Measurements from ENCODE around the gene IGSF11. TPM values are rescaled to one million over a fixed set of nuclear protein-coding genes. Genes with fewer than 3 reads are reported as not detected.
A peak's percentile ranks its signal among the peaks of the same experiment; 100 is the strongest.

Gene IGSF11
- total RNA-seq, 1 experiment from 2014 or later: 0.08 TPM

DNA sequence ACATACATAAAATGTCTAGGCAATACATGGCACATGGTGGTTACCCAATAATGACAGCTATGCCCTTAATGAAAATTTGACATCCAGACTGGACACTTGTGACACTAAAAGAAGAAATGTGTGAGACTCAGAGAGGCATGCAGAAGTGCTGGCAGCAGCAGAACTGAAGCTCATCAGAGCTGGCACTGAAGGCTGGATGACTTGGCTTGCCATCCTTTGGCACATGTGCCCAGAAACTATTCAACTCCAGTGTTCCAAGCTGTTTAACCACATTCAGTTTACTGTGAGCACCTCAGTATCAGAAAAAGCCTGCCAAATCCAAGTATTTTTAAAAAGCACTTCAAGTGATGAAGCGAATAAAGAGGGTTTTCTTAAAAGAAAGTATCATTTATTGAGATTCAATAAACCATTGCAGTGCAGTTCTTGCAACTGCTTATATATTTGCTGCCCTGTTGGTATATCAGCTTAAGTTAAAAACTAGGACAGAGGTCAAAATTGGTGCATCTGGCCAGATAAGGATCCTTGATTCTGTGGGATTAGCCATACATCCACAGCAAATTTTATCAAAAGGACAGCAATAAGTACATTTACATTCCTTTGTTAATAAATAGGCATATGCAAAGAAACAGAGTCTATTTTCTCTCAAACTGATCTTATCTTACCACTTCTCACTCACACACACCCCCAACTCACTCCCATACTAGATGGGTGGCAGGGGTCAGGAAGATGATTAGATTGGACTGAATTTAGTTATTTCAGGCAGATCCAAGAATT lies 15.8 kb downstream of the IGSF11 start:
- no peak for DNase-seq
- Histone ChIP-seq H3K36me3 (no peaks in the 10 kb centered on the region), H3K27ac (no peak overlapping the region)

DNA sequence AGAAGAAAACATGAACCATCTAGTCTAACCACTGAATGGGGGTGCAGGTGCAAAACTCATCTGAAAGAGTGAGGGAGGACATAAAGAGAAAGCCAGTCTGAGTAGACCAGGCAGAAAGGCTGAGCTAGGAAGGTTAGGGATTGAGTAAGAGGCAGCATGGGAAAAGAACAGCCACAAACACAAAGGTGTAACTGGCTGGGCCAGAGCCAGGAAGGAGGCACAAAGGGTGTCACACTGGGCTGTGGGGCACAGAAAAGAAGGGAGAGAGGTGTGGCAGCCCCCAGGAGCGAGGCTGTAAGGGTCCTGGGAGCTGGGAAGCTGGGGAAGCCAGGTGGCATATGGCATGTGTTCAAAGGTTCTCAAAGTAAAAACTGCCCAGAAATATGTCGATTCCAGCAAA lies 18.7 kb downstream of the IGSF11 start:
- Histone ChIP-seq H3K27ac (no peak overlapping the region), H3K9me3 (replicated peaks) (no peaks in the 10 kb centered on the region), H3K4me1 (peaks cover 11% of the 10 kb centered on the region), H3K27me3 (no peaks in the 10 kb centered on the region), H3K36me3 (no peaks in the 10 kb centered on the region), H3K4me3 (no peak overlapping the region)
- no peak for DNase-seq

More for the DNA sequence above, 15.8 kb downstream of the IGSF11 start:
- Histone ChIP-seq H3K9me3 (replicated peaks) (no peaks in the 10 kb centered on the region), H3K27me3 (no peaks in the 10 kb centered on the region), H3K4me3 (no peak overlapping the region), H3K4me1 (peaks cover 11% of the 10 kb centered on the region)

DNA sequence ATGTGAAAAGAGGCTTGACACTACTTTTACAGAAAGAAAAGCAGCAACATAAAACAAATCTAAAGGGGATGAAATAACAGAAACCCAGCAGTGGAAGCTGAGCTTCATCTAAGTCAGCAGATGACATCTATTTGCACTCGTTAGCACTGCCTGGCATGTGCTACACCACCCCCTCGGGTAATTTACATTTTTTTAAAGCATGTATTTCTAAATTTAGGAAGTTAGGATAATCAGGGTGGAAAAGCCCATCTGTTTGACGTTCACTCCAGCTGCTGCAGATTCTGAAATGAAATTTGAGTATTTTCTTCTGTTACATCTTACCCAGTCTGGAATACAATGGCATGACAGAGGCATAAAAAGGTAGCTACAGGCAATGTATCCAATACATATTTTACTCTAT lies 20.7 kb downstream of the IGSF11 start:
- H3K27me3 ChIP-seq: no peaks in the 10 kb centered on the region

DNA sequence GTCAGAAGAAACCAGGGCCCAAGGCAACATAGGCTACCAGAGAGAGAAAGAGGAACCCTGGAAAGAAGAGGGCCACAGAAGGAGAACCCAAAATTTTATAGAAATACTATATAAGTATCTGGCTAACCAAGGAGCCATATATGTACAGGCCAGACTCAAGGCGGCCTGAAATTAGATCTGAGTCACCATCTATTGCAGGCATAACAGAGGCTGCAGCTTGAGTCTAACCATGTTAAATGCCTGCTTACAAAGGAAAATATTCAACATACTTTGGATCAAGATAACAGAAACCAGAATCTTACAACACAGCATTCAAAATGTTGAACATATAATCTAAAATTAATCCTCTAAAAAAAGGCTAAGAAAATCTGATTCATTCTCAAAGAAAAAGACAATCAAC lies 23.1 kb downstream of the IGSF11 start:
- no peaks in the 10 kb centered on the region for H3K27me3 ChIP-seq
- no peak overlapping the region for H3K4me3 ChIP-seq
- no peaks in the 10 kb centered on the region; the same call in 1 of the 2 replicates for H3K4me1 ChIP-seq
- no peaks in the 10 kb centered on the region for H3K9me3 ChIP-seq (replicated peaks)
- H3K36me3 ChIP-seq: no peaks in the 10 kb centered on the region
- no peak for DNase-seq
- no peak overlapping the region for H3K27ac ChIP-seq

More for the DNA sequence above, 20.7 kb downstream of the IGSF11 start:
- Histone ChIP-seq H3K9me3 (replicated peaks) (no peaks in the 10 kb centered on the region), H3K27ac (no peak overlapping the region), H3K4me3 (no peak overlapping the region), H3K4me1 (no peaks in the 10 kb centered on the region; the same call in 1 of the 2 replicates), H3K36me3 (no peaks in the 10 kb centered on the region)
- DNase-seq: peak in 1 of 2 experiments; percentile 33

DNA sequence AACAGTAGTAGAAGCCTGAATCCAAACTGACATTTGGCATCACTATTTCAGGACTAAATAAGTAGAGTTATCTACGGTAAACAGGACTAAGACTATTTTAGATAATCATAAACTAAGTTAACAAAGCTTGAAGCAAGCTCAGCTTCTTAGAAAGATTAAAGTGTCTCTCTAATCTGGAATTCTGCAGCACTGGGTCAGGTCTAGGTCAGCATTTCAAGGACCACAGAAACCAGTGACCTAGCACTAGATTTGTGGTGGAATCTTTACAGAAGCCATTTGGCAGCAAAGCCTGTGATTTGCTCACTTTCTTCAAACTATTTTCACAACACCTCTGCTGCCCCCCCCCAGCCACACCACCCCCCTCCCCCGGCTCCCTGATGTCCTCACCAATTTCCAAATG lies 37.5 kb downstream of the IGSF11 start:
- Histone ChIP-seq H3K4me3 (no peak overlapping the region), H3K27ac (no peak overlapping the region), H3K9me3 (replicated peaks) (no peaks in the 10 kb centered on the region), H3K27me3 (no peaks in the 10 kb centered on the region), H3K4me1 (no peaks in the 10 kb centered on the region), H3K36me3 (no peaks in the 10 kb centered on the region)
- DNase-seq: no peak

DNA sequence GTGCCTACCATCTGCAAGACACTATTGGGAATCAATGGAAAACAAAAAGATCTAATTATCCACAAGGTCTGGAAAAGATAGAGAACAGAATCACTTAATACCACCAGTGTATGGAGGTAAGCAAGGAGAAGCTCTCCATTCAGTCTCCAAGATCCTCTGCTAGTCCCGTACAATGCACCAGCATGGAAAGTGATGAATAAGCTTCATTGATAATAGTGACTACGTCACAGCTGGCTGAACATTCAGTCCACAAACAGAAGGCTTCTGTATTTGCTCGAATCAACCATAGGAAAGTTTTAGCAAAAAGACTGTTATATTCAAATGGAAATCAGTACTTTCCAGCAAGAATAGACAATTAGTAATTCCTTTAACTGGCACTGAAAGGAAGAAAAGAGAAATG lies 42.9 kb downstream of the IGSF11 start:
- no peak for DNase-seq
- Histone ChIP-seq H3K27ac (no peak overlapping the region), H3K4me3 (no peak overlapping the region), H3K4me1 (no peaks in the 10 kb centered on the region), H3K27me3 (no peaks in the 10 kb centered on the region), H3K9me3 (replicated peaks) (no peaks in the 10 kb centered on the region), H3K36me3 (no peaks in the 10 kb centered on the region)

DNA sequence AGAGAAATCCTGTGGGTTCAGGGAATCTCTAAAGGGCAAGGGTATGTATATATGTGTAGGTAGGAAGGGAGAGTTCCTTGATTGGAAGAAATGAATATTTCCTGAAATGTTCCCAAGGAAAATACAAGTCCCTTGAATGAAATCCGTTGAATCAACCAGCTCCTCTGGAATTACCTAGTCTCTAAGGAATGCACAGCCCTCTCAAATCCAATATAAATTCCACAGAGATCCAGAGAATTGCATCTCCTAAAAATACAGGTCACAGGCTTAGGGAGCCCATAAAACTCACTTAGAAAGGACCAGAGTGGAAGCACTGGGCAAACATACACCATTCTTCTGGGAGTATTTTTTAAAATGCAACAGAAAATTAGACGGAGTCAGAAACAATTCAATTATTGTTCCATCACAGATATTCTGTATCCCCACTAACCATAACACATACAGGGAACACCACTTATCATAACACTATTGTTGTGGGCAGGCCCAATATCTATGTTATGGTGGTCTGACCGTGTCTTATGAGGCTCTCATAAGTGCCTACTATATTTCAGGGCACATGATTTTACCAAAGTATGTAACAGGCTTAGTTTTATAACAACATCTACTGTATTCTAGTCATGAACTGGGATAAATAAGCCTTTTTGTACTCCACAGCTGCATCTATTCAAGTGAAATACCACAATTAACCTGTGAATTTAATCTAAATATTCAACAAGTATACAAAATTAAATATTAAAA lies 43.7 kb downstream of the IGSF11 start:
- Histone ChIP-seq H3K9me3 (replicated peaks) (no peaks in the 10 kb centered on the region), H3K27me3 (no peaks in the 10 kb centered on the region), H3K27ac (no peak overlapping the region), H3K4me1 (no peaks in the 10 kb centered on the region), H3K4me3 (no peak overlapping the region), H3K36me3 (no peaks in the 10 kb centered on the region)
- no peak for DNase-seq

DNA sequence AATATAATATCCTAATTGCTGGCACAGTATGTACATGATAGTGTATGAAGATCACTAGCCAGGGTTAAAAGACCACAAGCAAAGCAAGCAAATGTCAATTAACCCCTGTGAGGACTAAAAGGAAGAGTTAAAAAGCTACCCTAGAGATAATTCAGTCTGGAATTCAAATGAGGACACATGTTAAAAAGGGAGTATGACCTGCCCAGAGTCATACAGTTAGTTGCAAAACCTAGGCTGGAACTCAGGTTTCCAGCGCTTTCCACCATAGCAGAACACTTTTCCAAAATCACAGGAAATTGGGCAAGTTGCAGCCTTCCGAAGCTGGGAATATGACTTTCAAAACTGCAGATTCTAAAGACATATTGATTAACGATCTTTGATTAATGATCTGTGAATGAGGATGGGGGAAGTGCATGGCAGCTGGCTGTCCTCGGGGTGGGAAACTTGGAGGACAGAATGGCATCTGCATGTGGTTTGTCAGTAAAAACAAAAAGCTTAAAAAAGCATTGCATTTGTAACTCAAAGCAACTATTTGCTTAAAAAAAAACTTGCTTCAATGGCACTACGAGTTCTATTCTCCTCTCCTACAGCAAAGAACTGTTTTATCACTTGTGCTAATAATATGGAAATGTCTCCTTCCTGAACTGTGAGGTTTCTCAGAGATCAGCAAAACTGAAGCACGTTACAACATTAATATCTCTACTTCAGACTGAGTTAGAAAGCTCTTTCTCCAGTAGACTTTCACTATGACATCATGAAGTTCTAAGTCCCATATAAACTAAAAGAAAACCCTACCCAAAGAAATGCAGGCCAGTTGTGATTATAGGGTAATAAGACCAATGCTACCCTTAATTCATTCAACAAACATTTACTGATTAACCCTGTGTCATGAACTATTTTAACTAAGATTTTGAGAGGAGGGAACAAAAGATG lies 46.2 kb downstream of the IGSF11 start:
- Histone ChIP-seq H3K36me3 (no peaks in the 10 kb centered on the region), H3K4me3 (no peak overlapping the region), H3K27ac (no peak overlapping the region), H3K4me1 (no peaks in the 10 kb centered on the region), H3K27me3 (no peaks in the 10 kb centered on the region), H3K9me3 (replicated peaks) (no peaks in the 10 kb centered on the region)
- DNase-seq: no peak

DNA sequence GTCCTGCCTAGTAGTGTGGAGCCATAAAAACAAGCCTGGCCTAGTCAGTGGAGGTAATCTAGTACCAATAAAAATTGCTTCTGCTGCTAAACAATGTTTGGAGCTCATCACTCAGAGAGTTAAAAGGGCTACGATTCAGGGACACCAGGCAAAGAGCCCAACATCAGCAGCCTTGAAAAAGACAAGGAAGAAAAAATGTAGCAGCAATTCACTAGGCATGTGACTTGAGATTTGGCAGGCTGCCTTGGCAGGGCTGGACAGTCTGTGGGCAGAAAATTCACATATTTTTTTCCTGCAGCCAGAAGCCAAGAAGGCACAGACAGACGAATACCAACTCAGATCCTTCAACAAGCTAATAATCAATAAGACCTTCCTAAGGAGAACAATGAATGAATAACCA lies 47.2 kb downstream of the IGSF11 start:
- Histone ChIP-seq H3K9me3 (replicated peaks) (no peaks in the 10 kb centered on the region), H3K4me3 (no peak overlapping the region), H3K27ac (no peak overlapping the region), H3K36me3 (no peaks in the 10 kb centered on the region), H3K4me1 (no peaks in the 10 kb centered on the region), H3K27me3 (no peaks in the 10 kb centered on the region)
- no peak for DNase-seq

DNA sequence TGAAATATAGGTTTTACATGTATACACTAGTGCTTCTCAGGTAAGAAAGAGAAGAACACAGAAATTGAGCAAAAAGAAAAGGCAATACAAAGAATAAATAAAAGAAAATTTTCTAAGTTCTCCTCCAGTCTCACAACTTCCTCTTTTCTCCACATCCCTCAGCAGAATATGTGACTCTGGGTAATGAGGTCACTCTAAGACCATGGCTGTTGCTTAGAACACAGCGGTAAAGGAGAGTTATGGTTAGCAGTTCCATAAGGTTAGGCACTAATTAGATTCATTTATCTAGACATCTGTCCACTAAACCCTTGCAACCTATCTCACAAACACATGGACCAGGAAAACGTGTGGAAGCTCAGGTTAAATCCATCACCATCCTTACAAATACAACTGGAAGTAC lies 47.9 kb downstream of the IGSF11 start:
- no peak for DNase-seq
- Histone ChIP-seq H3K9me3 (replicated peaks) (no peaks in the 10 kb centered on the region), H3K4me1 (no peaks in the 10 kb centered on the region), H3K4me3 (no peak overlapping the region), H3K27ac (no peak overlapping the region), H3K27me3 (no peaks in the 10 kb centered on the region), H3K36me3 (no peaks in the 10 kb centered on the region)

DNA sequence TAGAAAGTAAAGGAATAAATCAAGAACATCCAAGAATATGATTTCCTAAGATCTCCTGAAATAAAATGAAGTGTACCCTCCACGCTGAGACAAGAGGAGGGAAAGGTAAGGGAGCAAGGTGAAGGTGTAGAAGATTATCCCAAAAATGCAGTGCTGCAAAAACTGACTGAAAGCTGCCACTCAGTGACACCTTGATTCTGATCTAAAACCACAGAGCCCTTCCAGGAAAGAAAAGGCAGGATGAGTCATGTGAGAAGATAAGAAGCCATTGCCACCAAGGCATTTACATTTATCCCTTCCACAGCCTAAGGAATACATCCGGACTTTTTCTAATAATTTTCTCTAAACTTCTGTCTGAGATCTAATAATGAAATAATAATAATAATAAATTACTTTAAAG lies 49.9 kb downstream of the IGSF11 start:
- H3K9me3 ChIP-seq (replicated peaks): no peaks in the 10 kb centered on the region

DNA sequence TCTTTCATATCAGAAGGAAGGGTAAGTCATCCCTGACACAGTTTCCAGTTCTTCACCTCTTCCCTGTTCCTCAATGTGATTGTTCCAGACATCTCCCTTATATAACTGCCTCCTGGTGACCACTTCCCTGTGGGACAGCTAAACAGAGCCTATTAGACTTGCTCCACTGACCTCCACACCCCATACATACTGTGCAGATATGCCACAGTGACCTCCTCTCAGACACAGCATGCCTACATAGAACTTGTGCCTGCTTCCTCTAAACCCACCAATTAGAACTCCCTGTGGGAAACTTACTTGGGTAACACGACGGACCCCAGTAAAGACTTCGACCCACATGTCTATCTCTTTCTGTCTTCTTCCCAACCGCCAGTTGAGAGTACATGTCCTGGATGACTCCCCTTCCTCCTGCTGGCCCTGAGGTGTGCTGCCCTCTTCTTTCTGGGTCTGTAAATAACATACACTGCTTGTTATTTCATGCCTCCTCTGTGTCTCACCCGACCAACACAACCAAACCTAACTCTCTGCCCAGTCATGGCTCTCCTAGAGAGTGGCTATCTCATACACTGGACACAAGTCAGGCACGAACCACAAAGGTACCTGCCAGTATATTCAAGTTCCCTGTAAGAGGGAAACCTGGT lies 53.0 kb downstream of the IGSF11 start:
- DNase-seq: no peak
- H3K4me3 ChIP-seq: no peak overlapping the region
- peaks cover 11% of the 10 kb centered on the region for H3K4me1 ChIP-seq
- no peaks in the 10 kb centered on the region for H3K36me3 ChIP-seq
- H3K27ac ChIP-seq: no peak overlapping the region
- no peaks in the 10 kb centered on the region; the same call in 1 of the 2 replicates for H3K27me3 ChIP-seq
- H3K9me3 ChIP-seq (replicated peaks): no peaks in the 10 kb centered on the region

More for the DNA sequence above, 49.9 kb downstream of the IGSF11 start:
- H3K27ac ChIP-seq: no peak overlapping the region
- no peaks in the 10 kb centered on the region; the same call in 1 of the 2 replicates for H3K27me3 ChIP-seq
- H3K4me1 ChIP-seq: no peaks in the 10 kb centered on the region
- DNase-seq: no peak
- no peak overlapping the region for H3K4me3 ChIP-seq
- H3K36me3 ChIP-seq: no peaks in the 10 kb centered on the region

DNA sequence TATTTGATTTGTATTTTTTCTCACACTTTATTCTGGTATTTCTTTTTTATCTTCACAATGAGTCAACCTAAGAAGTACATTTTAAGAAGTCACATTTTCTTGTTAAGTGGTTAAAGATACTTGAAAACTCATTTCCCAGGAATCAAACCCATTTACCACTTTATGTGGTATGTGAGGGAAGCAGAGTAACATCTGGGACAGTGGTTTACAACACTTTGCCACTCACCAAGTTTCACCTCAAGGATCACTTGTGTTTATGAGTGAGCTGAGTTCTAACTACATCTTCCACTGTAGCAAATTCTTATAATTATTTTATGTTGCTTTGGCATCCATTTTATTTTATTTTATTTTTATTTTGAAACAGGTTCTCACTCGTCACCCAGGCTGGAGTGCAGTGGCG lies 53.8 kb downstream of the IGSF11 start:
- peaks cover 11% of the 10 kb centered on the region for H3K4me1 ChIP-seq
- H3K9me3 ChIP-seq (replicated peaks): no peaks in the 10 kb centered on the region
- H3K27ac ChIP-seq: no peak overlapping the region
- H3K36me3 ChIP-seq: no peaks in the 10 kb centered on the region
- H3K4me3 ChIP-seq: no peak overlapping the region
- DNase-seq: no peak
- H3K27me3 ChIP-seq: no peaks in the 10 kb centered on the region; the same call in 1 of the 2 replicates

DNA sequence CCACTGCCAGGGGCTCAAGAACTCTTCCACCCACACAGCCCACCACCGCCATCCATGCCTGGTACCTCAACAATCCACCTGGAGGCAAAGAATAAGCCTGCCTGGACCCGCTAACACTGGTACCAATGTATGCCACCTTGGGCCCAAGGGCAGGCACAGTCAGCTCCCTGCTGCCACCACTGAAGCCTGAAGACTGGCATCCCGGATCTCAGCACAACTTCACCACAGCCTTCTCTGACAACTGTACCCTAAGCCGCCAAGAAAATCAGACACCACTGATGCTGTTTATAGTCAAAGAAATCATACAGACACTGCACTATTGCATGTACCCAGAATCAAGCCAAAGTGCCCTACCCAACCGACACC lies 56.3 kb downstream of the IGSF11 start:
- Histone ChIP-seq H3K4me1 (peaks cover 11% of the 10 kb centered on the region), H3K27me3 (no peaks in the 10 kb centered on the region; the same call in 1 of the 2 replicates), H3K9me3 (replicated peaks) (no peaks in the 10 kb centered on the region), H3K4me3 (no peak overlapping the region), H3K36me3 (no peaks in the 10 kb centered on the region), H3K27ac (no peak overlapping the region)
- DNase-seq: no peak

All from SJCRH30 (cell line).